Subcutaneous adipose tissue (tissue), 4 donors: Measurements from ENCODE around the gene COPB2. TPM values are rescaled to one million over a fixed set of nuclear protein-coding genes. Genes with fewer than 3 reads are reported as not detected.

Source experiments
- small RNA-seq: library from RNA; depleted of rRNA; stranded (forward); fragments of <200 nt; gene quantifications from one replicate; pipeline ENCODE3, GENCODE V24; 2016
- total RNA-seq, 4 donors: library from RNA; depleted of rRNA; stranded (reverse); fragments of >200 nt; gene quantifications; one replicate each; pipeline ENCODE4 v1.1.0, GENCODE V29; 2016

COPB2 gene
- total RNA-seq, 4 donors from 2014 or later: 83.0 to 108 (median 106) TPM

Small RNA genes within 50 kb of the gene (small RNA-seq; reads per million reads assigned to genes)
- not detected for gene RF00026

Other genes with a start within 250 kb of the COPB2 start
- 10 to 100 TPM; 32.2 to 72.6 (median 50.2) TPM for gene MRPS22, start 45.6 kb downstream of the COPB2 start, total RNA-seq
- gene RBP2, start 86.9 kb upstream of the COPB2 start, total RNA-seq: not detected
- 1 to 10 TPM; 1.3 to 4.4 (median 2.1) TPM for gene RBP1, start 150.1 kb upstream of the COPB2 start, total RNA-seq